AG09309 (cell line): ENCODE data around the gene HIVEP3.

Experiments used
- DNase-seq: peaks from one replicate; pipeline ENCODE4 v3.0.0-alpha.2; 2010; ENCODE audit warnings: low read depth
- H3K4me3 ChIP-seq: 2 replicates; pipeline ENCODE4 v1.5.1; 2011; ENCODE audit warnings: mild to moderate bottlenecking, low read depth, low read length, moderate library complexity; ENCODE audit not compliant: control insufficient read depth
- TF ChIP-seq, protein P1 (sequence below): IDR thresholded peaks from 2 replicates; pipeline ENCODE4 v1.5.1; 2011; ENCODE audit warnings: mild to moderate bottlenecking, low read depth, low read length, inconsistent platforms; ENCODE audit not compliant: insufficient read depth, control insufficient read depth; ENCODE audit errors: missing control alignments

HIVEP3 gene

DNA sequence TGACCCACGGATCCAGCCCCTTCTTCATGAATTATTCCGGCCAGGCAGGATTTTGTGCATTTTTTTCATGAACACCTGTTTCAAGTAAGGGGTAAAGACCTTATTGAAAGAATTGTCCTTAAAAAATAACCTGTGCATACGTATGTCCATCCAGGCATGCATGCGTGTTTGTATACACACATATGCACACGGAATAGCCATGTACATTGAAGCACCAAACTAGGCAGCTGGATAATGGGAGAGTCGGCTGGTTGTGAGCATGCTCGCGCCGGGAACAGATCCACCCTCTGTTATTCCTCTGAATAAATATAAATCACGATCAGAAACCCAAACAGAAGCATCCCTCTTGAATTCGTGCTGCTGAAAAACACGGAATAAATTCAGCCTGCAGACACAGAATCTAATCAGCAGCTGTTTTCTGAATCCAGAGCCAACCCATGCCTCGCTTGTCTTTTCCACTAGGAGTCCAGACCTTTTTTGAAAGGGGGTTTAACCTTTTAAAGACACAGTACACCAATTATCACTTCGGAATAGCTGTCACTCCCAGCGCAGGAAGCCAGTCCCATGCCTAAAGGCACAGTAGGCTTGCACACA, at the start of gene HIVEP3:
HIVEP3 (minus strand) TSS at position 473 of the 594 bp plus-strand sequence.
- DNase-seq, result no peak
- peak within 1 kb of the TSS; percentile 58 for H3K4me3 ChIP-seq
- TF ChIP-seq, protein P1, sequence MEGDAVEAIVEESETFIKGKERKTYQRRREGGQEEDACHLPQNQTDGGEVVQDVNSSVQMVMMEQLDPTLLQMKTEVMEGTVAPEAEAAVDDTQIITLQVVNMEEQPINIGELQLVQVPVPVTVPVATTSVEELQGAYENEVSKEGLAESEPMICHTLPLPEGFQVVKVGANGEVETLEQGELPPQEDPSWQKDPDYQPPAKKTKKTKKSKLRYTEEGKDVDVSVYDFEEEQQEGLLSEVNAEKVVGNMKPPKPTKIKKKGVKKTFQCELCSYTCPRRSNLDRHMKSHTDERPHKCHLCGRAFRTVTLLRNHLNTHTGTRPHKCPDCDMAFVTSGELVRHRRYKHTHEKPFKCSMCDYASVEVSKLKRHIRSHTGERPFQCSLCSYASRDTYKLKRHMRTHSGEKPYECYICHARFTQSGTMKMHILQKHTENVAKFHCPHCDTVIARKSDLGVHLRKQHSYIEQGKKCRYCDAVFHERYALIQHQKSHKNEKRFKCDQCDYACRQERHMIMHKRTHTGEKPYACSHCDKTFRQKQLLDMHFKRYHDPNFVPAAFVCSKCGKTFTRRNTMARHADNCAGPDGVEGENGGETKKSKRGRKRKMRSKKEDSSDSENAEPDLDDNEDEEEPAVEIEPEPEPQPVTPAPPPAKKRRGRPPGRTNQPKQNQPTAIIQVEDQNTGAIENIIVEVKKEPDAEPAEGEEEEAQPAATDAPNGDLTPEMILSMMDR, result peak; percentile 29

DNA sequence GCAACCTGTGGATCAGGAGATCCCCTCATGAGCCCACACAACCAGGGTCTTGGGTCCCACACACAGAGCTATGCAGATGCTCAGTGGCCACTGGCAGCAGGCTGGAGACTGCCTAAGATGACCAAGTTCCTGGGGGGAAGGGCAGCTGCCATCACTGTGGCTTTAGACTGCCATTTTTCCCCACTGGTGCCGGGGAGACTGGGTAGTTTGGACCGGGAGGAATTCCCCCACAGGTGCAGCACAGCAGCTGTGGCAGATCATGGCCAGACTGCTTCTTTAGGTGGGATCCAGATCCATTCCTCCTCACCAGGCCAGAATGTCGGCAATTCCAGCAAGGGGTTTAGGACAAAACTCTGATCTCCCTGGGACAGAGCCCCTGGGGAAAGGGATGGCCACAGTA, 45.7 kb upstream of the HIVEP3 start:
- DNase-seq, result no peak
- no peak overlapping the region for H3K4me3 ChIP-seq
- TF ChIP-seq, protein P1, result no peak

DNA sequence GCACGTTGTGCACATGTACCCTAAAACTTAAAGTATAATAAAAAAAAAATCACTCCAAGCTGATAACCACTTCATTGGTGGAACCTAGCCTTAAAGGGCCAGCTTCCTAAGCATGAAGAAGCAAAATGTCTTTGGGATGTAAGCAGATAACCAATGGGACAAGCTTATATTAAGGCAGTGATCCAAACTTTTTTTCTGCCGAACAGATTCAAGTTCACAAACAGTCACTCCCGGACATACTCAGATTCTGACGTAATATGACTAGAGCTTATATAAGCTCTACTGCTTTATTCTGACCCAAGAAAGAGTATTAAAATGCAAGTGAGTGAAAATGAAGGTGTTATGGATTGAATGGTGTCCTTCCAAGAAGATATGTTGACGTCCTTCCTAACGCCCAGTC, 44.9 kb upstream of the HIVEP3 start:
- TF ChIP-seq, protein P1, result no peak
- no peak for DNase-seq
- H3K4me3 ChIP-seq, result no peak overlapping the region

DNA sequence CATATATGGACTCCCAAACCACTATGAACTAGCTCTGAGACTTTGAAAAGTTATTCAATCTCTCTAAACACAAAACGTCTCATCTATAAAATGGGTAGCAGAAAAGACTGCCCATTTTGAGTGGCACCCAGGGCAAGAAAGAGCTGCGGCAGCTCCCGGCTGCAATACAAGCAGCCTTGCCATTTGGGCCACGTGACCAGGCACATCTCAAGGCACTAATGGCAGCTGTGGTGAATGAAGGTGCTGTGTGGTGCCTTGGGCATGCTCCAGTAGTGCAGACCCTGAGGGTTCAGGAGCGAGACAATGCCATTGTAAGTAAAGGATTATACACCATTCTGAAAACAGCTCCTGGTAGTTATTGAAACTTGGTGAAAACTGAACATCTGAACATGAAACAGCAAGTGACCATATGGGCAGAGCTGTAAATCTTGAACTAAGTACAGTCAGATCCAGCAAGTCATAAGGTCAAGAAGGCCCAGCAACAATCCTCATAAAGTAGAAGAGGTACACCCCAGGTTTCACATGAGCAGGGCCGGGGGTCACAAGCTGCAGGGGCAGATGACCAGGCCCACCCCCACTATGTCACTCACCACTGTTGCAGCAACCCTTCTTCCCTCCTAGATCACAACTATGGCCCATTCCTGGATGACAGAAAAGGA, 39.4 kb upstream of the HIVEP3 start:
- H3K4me3 ChIP-seq, result no peak overlapping the region
- DNase-seq, result no peak
- TF ChIP-seq, protein P1, result no peak

DNA sequence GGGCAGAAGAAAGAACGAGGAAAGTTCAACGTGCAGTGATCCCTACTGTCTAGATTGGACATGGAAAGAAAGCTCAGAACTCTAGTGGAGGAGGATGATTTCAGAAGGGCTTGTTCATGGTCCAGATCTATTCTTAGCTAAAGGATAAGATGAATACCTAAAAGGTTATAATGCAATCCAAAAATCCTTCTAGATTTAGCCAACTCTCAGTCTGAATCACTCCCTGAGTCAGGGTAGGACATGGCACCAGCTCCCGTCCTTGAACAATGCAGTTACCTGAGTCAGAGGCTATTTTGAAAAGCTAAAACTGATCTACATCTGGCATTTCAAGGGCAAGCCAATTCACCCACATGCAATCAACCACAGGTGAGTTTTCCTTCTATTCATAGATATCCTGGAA, 38.8 kb upstream of the HIVEP3 start:
- DNase-seq, result peak; percentile 55
- TF ChIP-seq, protein P1, result no peak
- H3K4me3 ChIP-seq, result no peak overlapping the region

DNA sequence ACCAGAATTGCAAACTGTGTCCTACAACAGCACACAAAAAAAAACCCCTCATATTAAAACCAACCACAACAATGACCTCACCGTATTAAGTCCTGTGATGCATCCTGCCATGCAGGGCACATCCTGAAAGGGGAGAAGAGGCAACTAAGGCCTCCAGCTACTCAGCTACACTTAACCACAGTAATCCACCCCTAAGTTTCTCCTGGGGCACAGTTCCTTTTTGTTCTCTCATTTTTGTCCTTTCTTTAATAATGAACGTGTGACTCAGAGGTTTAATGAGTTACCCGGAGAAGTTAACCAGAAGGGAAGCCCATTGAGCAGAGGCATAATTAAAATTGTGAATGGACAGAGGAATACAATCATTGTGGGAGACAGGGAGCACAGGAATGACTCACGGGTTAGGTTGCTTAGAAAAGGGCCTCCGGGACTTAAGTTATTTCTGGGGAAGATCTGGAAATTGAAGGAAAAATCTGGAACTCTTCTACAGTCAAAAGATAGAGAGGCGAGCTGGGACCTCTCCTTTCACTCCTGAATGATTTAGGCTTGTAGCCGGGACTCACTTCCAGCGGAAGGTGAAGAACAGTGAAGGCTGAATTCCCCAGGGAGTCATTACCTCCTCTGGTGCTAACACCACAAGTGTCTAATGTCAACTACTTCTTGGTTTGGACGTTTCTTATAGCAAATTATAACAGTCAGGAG, 36.9 kb upstream of the HIVEP3 start:
- H3K4me3 ChIP-seq, result no peak overlapping the region
- TF ChIP-seq, protein P1, result no peak
- DNase-seq, result peak; percentile 94
